ENCODE data around the gene FABP7. TPM values are rescaled to one million over a fixed set of nuclear protein-coding genes. Genes with fewer than 3 reads are reported as not detected.

The FABP7 gene
- total RNA-seq = not detected

DNA sequence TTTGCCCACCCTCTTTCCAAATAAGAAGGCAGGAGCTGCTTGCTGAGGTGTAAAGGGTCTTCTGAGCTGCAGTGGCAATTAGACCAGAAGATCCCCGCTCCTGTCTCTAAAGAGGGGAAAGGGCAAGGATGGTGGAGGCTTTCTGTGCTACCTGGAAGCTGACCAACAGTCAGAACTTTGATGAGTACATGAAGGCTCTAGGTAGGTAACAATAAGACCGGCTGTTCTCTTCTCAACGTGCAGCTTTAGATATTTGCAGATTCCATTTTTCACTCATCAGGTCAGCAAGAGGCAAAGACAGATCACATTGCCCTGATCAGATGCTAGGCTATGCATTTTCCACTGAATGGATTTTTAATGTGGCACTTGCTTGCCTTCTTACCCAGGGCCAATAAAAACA, at the start of gene FABP7:
TSS of gene FABP7 (plus strand) at position 50 of the 400 bp plus-strand sequence. CDS start at position 129, 79 bp downstream.
- 59 to 60% methylated on average over 3 of the region's 3 CpGs for WGBS, 2 donors
- H3K27ac ChIP-seq = no peak within 1 kb of the TSS
- no peak within 1 kb of the TSS for H3K4me3 ChIP-seq

DNA sequence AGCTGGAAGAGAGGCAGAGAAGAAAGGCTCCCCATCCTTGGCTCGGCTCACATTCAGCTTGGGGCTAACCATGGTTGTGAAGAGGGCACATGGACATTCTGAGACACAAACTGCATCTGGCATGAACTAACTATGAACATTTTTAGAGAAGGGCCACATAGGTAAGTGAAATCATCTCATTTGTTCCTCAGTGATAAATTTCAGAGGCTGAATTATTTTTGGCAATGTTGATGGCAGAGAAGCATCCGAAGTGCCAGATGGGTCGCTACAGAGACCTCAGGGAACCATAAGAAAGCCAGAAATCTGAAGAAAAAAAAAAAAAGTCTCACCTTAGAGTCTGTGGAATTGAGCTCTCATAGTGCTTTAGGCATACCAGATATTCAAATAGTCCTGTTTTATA, 49.2 kb upstream of the FABP7 start:
- no peaks in the 10 kb centered on the region for H3K36me3 ChIP-seq
- H3K27me3 ChIP-seq = no peaks in the 10 kb centered on the region
- no peak for DNase-seq (ENCODE audit: low spot score in 2 of 2)
- H3K9me3 ChIP-seq = no peaks in the 10 kb centered on the region
- H3K4me1 ChIP-seq = peaks cover 0 to 4% (median 0%) of the 10 kb centered on the region in 4 donors
- H3K27ac ChIP-seq = no peak overlapping the region
- no peak overlapping the region for H3K4me3 ChIP-seq
- 79 to 82% methylated on average over 3 of the region's 3 CpGs for WGBS, 2 donors
- TF ChIP-seq, protein P1, sequence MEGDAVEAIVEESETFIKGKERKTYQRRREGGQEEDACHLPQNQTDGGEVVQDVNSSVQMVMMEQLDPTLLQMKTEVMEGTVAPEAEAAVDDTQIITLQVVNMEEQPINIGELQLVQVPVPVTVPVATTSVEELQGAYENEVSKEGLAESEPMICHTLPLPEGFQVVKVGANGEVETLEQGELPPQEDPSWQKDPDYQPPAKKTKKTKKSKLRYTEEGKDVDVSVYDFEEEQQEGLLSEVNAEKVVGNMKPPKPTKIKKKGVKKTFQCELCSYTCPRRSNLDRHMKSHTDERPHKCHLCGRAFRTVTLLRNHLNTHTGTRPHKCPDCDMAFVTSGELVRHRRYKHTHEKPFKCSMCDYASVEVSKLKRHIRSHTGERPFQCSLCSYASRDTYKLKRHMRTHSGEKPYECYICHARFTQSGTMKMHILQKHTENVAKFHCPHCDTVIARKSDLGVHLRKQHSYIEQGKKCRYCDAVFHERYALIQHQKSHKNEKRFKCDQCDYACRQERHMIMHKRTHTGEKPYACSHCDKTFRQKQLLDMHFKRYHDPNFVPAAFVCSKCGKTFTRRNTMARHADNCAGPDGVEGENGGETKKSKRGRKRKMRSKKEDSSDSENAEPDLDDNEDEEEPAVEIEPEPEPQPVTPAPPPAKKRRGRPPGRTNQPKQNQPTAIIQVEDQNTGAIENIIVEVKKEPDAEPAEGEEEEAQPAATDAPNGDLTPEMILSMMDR (IDR thresholded peaks at IDR 0.05) = no peak
- TF ChIP-seq POLR2A (IDR thresholded peaks at IDR 0.05) (no peak), EP300 (IDR thresholded peaks at IDR 0.05) (no peak)

More for the DNA sequence above, at the start of gene FABP7:
- Histone ChIP-seq H3K27me3 (no peaks in the 10 kb centered on the region), H3K36me3 (no peaks in the 10 kb centered on the region), H3K4me1 (no peaks in the 10 kb centered on the region), H3K9me3 (no peaks in the 10 kb centered on the region)
- TF ChIP-seq, protein P1 (IDR thresholded peaks at IDR 0.05) = no peak
- TF ChIP-seq EP300 (IDR thresholded peaks at IDR 0.05) (no peak), POLR2A (IDR thresholded peaks at IDR 0.05) (no peak)
- DNase-seq (ENCODE audit: low spot score in 2 of 2) = no peak

DNA sequence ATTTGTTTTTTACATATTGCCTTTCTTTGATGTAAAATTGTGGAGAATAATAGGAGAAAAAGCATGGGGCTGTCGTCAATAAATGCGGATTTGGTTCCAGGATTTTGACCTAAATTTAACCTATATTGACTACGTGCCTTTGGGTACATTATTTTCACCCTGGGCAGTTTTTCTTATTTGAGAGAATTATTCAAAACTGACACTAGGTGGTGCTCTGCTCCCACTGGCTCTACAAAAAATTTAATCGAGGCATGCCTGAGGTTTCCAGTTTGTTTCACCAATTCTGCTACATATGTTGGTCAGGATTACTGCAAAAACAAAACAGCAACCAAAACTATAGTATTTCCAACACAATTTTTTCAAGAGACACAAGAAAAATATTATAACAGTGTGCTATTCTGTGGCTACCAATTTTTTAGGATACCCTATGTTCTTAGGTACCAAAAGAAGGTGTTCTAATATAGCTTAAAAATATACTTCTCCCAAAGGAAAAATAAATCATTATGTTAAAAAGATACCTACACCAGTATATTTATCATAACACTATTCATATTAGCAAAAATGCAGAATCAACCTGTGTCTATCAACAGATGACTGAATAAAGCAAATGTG, 48.6 kb upstream of the FABP7 start:
- DNase-seq (ENCODE audit: low spot score in 2 of 2) = no peak
- Histone ChIP-seq H3K4me1 (peaks cover 0 to 9% (median 0%) of the 10 kb centered on the region in 4 donors), H3K36me3 (no peaks in the 10 kb centered on the region), H3K27ac (no peak overlapping the region), H3K9me3 (no peaks in the 10 kb centered on the region), H3K4me3 (no peak overlapping the region), H3K27me3 (no peaks in the 10 kb centered on the region)
- WGBS, 2 donors = 1 to 3% methylated on average over 4 of the region's 4 CpGs
- TF ChIP-seq, protein P1 (IDR thresholded peaks at IDR 0.05) = peak; percentile 62 to 76 (median 75)
- TF ChIP-seq EP300 (IDR thresholded peaks at IDR 0.05) (no peak), POLR2A (IDR thresholded peaks at IDR 0.05) (no peak)

DNA sequence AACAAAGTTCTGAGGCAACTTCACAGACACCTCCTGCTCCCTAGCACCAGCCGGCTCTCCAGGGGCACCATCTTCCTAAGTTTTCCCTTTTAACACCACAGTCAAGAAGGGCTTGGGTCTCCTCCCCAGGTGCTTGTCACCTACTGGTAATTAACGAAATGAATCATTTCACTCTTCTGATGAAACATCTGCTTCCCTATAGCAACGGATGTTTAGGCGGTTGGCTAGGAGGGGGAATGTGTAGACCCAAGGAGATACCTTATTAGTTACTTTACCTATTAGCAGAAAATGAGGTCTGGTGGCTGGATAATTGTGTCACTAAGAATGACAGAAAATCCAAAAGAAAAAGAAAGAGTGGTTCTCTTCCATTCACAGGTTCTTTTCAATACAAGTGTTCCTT, 46.3 kb upstream of the FABP7 start:
- H3K27me3 ChIP-seq = no peaks in the 10 kb centered on the region
- DNase-seq (ENCODE audit: low spot score in 2 of 2) = no peak
- no peaks in the 10 kb centered on the region for H3K9me3 ChIP-seq
- no peak overlapping the region for H3K27ac ChIP-seq
- no peaks in the 10 kb centered on the region for H3K36me3 ChIP-seq
- peaks cover 0 to 18% (median 0%) of the 10 kb centered on the region in 4 donors for H3K4me1 ChIP-seq
- H3K4me3 ChIP-seq = no peak overlapping the region
- WGBS, 2 donors = 87 to 89% methylated on average over 4 of the region's 4 CpGs
- TF ChIP-seq POLR2A (IDR thresholded peaks at IDR 0.05) (no peak), EP300 (IDR thresholded peaks at IDR 0.05) (no peak)
- TF ChIP-seq, protein P1 (IDR thresholded peaks at IDR 0.05) = no peak

DNA sequence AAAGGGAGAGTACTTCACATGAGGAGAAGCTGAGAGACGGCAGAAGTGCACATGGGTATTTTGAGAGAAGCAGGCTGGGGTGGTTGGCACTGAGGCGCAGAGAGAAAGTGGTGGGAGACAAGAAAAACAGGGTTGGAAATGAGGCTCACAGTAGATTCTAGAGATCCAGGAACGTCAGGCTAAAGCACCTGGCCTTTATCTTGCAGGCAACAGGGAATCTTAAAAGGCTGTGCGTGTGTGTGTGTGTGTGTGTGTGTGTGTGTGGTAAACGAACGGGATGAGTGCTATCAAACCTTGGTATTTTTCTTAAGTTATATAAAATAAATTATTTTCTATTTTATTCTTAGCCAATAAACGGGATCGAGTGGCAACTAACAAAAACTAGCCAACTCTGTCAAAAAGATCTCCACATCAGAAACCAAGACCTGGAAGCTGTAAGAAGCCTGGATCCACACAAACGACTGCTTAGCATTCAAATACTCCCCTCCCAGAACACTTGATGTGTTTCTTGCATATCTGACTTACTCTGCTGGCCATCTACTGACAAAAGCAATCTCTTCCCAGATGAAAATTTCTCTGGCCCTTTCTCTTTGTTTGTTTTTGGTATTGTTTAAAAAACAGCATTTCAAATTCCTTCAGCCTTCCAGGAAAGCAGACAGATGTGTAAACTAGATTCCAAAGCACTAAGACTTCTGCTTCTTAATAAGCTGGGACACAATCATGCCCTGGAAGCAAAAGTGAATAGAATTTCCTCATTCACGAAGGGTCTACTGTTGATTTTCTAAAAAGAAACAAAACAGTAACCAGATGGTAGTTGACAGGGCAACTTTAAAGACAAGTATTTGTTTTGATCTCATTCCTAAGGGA, 44.8 kb upstream of the FABP7 start:
- no peaks in the 10 kb centered on the region for H3K36me3 ChIP-seq
- peak overlapping the region in 1 of 4 donors; percentile 8 for H3K27ac ChIP-seq
- no peak for DNase-seq (ENCODE audit: low spot score in 2 of 2)
- no peaks in the 10 kb centered on the region for H3K9me3 ChIP-seq
- peaks cover 0 to 18% (median 0%) of the 10 kb centered on the region in 4 donors for H3K4me1 ChIP-seq
- no peaks in the 10 kb centered on the region for H3K27me3 ChIP-seq
- 48 to 54% methylated on average over 10 of the region's 10 CpGs for WGBS, 2 donors
- H3K4me3 ChIP-seq = no peak overlapping the region
- TF ChIP-seq POLR2A (IDR thresholded peaks at IDR 0.05) (no peak), EP300 (IDR thresholded peaks at IDR 0.05) (no peak)
- TF ChIP-seq, protein P1 (IDR thresholded peaks at IDR 0.05) = no peak

Measured in tibial nerve (tissue), 4 donors.